Endothelial cell of umbilical vein (primary cell): Measurements from ENCODE around the gene ETS1. TPM values are rescaled to one million over a fixed set of nuclear protein-coding genes. Genes with fewer than 3 reads are reported as not detected.

Source experiments
- BruUV-seq: library from RNA; stranded (reverse); fragments of 400-500 nt; replicated peaks from 2 replicates; lab custom pipeline; 2021; lab: Mats Ljungman, UMichigan
- CTCF ChIA-PET: fragments of 300-600, 350-600 bp; sonication (Branson Sonifier 250); formaldehyde crosslinking; loops from one replicate; lab custom pipeline; 2021; ENCODE audit warnings: antibody characterized with exemption, inconsistent platforms; lab: Charles Lee
- POLR2A ChIA-PET: fragments of 300-600, 350-600 bp; sonication (Branson Sonifier 250); formaldehyde crosslinking; loops from one replicate; lab custom pipeline; 2021; ENCODE audit warnings: antibody characterized with exemption, inconsistent platforms; lab: Charles Lee
- DNase-seq: peaks from one replicate; pipeline ENCODE4 v3.0.0-alpha.2; 2011; ENCODE audit warnings: low read depth, low spot score
- FAIRE-seq: peaks from 2 replicates; lab custom pipeline; 2011; peaks lifted over from hg19 to GRCh38; lab: Jason Lieb, UNC
- H2AFZ ChIP-seq: 2 replicates; pipeline ENCODE4 v1.6.0; 2012; ENCODE audit warnings: low read depth, low read length, control low read depth, inconsistent platforms
- H3K27ac ChIP-seq: 2 replicates; pipeline ENCODE4 v1.5.1; 2011; ENCODE audit warnings: low read depth, mild to moderate bottlenecking, control low read depth, low read length, moderate library complexity; ENCODE audit not compliant: insufficient read depth
- H3K27me3 ChIP-seq, 2 experiments: 2 replicates each; pipeline versions ENCODE4 v1.6.0 to v1.6.1; 2011; ENCODE audit warnings: low read length in 2 of 2, mixed read lengths in 1 of 2; ENCODE audit not compliant: control insufficient read depth in 2 of 2, insufficient read depth in 2 of 2
- H3K36me3 ChIP-seq, 2 experiments: 2 replicates in 1 of 2; 3 replicates in 1 of 2; pipeline ENCODE4 v1.5.1; 2011; ENCODE audit warnings: low read length in 2 of 2, mild to moderate bottlenecking in 1 of 2, moderate library complexity in 1 of 2; ENCODE audit not compliant: control insufficient read depth in 2 of 2, insufficient read depth in 2 of 2; ENCODE audit errors: extremely low read depth in 1 of 2
- H3K4me1 ChIP-seq: 3 replicates; pipeline ENCODE4 v1.5.1; 2011; ENCODE audit warnings: mild to moderate bottlenecking, low read length; ENCODE audit not compliant: control insufficient read depth, insufficient read depth; ENCODE audit errors: extremely low read depth
- H3K4me2 ChIP-seq: 2 replicates; pipeline ENCODE4 v1.6.1; 2011; ENCODE audit warnings: low read length, control low read depth, mixed read lengths; ENCODE audit not compliant: insufficient read depth
- H3K4me3 ChIP-seq, 3 experiments: fragments of 200-600 bp in 1 of 3; sonication (generic), shearing (Covaris generic) in 1 of 3; replicated peaks in 1 of 3; 2 replicates each; pipeline ENCODE4 v1.5.1; 2011 to 2016; ENCODE audit warnings: control low read depth in 3 of 3, low read length in 3 of 3, mild to moderate bottlenecking in 2 of 3, inconsistent platforms in 1 of 3, low read depth in 1 of 3, moderate library complexity in 1 of 3; ENCODE audit not compliant: insufficient read depth in 1 of 3
- H3K79me2 ChIP-seq: 2 replicates; pipeline ENCODE4 v1.6.0; 2012; ENCODE audit warnings: low read length, inconsistent platforms; ENCODE audit not compliant: control insufficient read depth, insufficient read depth
- H3K9ac ChIP-seq: replicated peaks from 2 replicates; pipeline ENCODE3; 2011; ENCODE audit warnings: low read length, control low read depth; ENCODE audit not compliant: insufficient read depth; ENCODE audit errors: extremely low read depth
- H3K9me1 ChIP-seq: replicated peaks from 3 replicates; pipeline ENCODE4 v1.6.0; 2011; ENCODE audit warnings: mild to moderate bottlenecking, low read length; ENCODE audit not compliant: control insufficient read depth, insufficient read depth; ENCODE audit errors: extremely low read depth
- H3K9me3 ChIP-seq: replicated peaks from 2 replicates; pipeline ENCODE4 v1.5.1; 2012; ENCODE audit warnings: low read length, inconsistent platforms; ENCODE audit not compliant: control insufficient read depth, insufficient read depth
- H4K20me1 ChIP-seq: replicated peaks from 2 replicates; pipeline ENCODE3; 2011; ENCODE audit warnings: mild to moderate bottlenecking, low read length; ENCODE audit not compliant: control insufficient read depth, insufficient read depth; ENCODE audit errors: extremely low read depth
- EZH2 ChIP-seq: IDR thresholded peaks from 2 replicates; pipeline ENCODE4 v1.6.1; 2012; ENCODE audit warnings: borderline replicate concordance, low read depth, mild to moderate bottlenecking, moderate library complexity, low read length, inconsistent platforms; ENCODE audit not compliant: severe bottlenecking
- FOS ChIP-seq: IDR thresholded peaks from 2 replicates; pipeline ENCODE4 v1.6.1; 2011; ENCODE audit warnings: mild to moderate bottlenecking, low read length, moderate library complexity, borderline replicate concordance; ENCODE audit not compliant: insufficient read depth
- GATA2 ChIP-seq: IDR thresholded peaks from 2 replicates; pipeline ENCODE4 v1.7.0; 2011; ENCODE audit warnings: low read depth, mild to moderate bottlenecking, moderate library complexity, mixed read lengths, low read length; ENCODE audit not compliant: insufficient read length, insufficient read depth
- JUN ChIP-seq: IDR thresholded peaks from 2 replicates; pipeline ENCODE4 v1.6.1; 2011; ENCODE audit warnings: borderline replicate concordance, low read depth; ENCODE audit not compliant: insufficient read length, insufficient read depth
- MYC ChIP-seq: IDR thresholded peaks from one replicate; pipeline ENCODE4 v1.6.1; 2011; ENCODE audit warnings: mild to moderate bottlenecking, low read depth, low read length
- POLR2A ChIP-seq: IDR thresholded peaks from 2 replicates; pipeline ENCODE4 v1.6.1; 2012; ENCODE audit warnings: low read depth, mild to moderate bottlenecking, control low read depth, low read length
- POLR2AphosphoS5 ChIP-seq: IDR thresholded peaks from 2 replicates; pipeline ENCODE4 v1.6.1; 2012; ENCODE audit warnings: low read depth, mild to moderate bottlenecking, control low read depth, low read length, moderate library complexity; ENCODE audit not compliant: insufficient read depth
- dilution Hi-C: fragments of 300-500 bp; cut with MboI; formaldehyde crosslinking; loops from one replicate; pipeline ENCODE4 v1.15.0; 2019; ENCODE audit warnings: low sequenced_read_pairs; ENCODE audit not compliant: extremely low pct_ligation_motif_present
- intact Hi-C: fragments of 100-400 bp; cut with micrococcal nuclease; formaldehyde crosslinking; loops from one replicate; pipeline ENCODE4 v1.10.0; 2022
- polyA plus RNA-seq, 4 experiments: library from polyadenylated mRNA; depleted of rRNA in 3 of 4; stranded (reverse) in 3 of 4; unstranded in 1 of 4; fragments of >200 nt; gene quantifications; 2 replicates each; pipeline versions ENCODE4 v1.2.1 to v1.2.3, GENCODE V29; 2011 to 2012; ENCODE audit warnings: missing spikeins in 1 of 4
- total RNA-seq: library from RNA; stranded (reverse); gene quantifications from 2 replicates; pipeline ENCODE4 v1.2.3, GENCODE V29; 2021
- TF ChIP-seq, protein P1 (sequence below): IDR thresholded peaks from 2 replicates; pipeline ENCODE4 v1.6.1; 2011; ENCODE audit not compliant: insufficient read depth, insufficient read length
- TF ChIP-seq, protein P2 (sequence below), 2 donors: IDR thresholded peaks; 1 replicate in 1 of 2; 2 replicates in 1 of 2; pipeline ENCODE4 v1.5.1; 2011; ENCODE audit warnings: low read length in 2 of 2, mild to moderate bottlenecking in 2 of 2, moderate library complexity in 2 of 2, control low read depth in 1 of 2, inconsistent platforms in 1 of 2, low read depth in 1 of 2; ENCODE audit not compliant: insufficient read depth in 1 of 2; ENCODE audit errors: extremely low read depth in 1 of 2

ETS1 gene
- total and polyA plus RNA-seq, 2 donors (not counting 3 experiments of a cell fraction or from before 2014, with no cell fraction given): 34.2 to 115 TPM

DNA sequence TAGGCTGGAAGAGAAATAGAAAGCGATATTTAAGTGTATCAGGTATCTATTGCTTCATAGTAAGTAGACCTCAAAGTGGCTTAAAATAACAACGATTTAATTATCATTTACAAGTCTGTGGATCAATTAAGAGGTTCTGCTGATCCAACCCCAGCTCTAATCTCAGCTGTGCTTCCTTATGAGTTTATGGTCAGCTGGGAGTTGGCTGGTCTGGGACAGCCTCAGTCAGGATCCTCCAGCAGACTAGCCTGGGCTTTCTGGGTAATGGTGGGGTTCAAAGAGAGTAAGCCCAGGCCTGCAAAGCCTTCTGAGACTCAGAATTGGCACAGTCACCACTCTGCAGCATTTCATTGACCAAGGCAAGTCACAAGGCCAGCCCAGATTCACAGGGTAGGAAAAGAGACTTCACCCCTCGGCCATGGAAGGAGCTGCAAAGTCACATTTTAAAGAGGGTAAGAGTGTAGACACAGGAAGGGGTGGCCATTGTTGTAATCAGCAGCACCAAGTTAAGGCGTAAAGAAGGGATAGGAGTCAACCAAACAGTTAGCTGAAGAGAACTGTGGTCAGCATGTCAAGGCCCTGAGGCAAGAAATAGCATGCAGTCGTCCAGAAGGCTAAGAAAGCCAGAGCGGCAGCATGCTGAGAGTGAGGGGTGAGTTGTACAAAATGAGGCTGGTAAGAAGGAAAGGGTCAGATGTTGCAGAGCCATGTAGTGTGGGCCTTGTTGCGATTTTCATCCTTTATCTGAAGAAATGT, 168.2 kb downstream of the ETS1 start:
- POLR2A ChIA-PET: no interaction called here
- DNase-seq: no peak

More for the DNA sequence above, 168.2 kb downstream of the ETS1 start:
- Histone ChIP-seq H3K9me3 (no peaks in the 10 kb centered on the region), H3K9me1 (no peaks in the 10 kb centered on the region), H3K9ac (no peak overlapping the region), H3K79me2 (no peaks in the 10 kb centered on the region), H4K20me1 (no peaks in the 10 kb centered on the region), H3K27ac (no peak overlapping the region), H3K27me3 (no peaks in the 10 kb centered on the region), H2AFZ (no peak overlapping the region), H3K4me3 (no peak overlapping the region), H3K36me3 (no peaks in the 10 kb centered on the region), H3K4me2 (no peak overlapping the region), H3K4me1 (no peaks in the 10 kb centered on the region)
- FAIRE-seq: no peak
- CTCF ChIA-PET: interaction anchor here (1.7 kb wide), 1 partner anchor 15 kb away, joined by 3 read pairs; no protein-coding TSS in a partner anchor
- TF ChIP-seq EZH2 (no peak), POLR2AphosphoS5 (no peak), MYC (no peak), POLR2A (no peak), JUN (no peak), FOS (no peak), GATA2 (no peak)
- TF ChIP-seq, protein P1, sequence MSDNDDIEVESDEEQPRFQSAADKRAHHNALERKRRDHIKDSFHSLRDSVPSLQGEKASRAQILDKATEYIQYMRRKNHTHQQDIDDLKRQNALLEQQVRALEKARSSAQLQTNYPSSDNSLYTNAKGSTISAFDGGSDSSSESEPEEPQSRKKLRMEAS: no peak
- TF ChIP-seq, protein P2, sequence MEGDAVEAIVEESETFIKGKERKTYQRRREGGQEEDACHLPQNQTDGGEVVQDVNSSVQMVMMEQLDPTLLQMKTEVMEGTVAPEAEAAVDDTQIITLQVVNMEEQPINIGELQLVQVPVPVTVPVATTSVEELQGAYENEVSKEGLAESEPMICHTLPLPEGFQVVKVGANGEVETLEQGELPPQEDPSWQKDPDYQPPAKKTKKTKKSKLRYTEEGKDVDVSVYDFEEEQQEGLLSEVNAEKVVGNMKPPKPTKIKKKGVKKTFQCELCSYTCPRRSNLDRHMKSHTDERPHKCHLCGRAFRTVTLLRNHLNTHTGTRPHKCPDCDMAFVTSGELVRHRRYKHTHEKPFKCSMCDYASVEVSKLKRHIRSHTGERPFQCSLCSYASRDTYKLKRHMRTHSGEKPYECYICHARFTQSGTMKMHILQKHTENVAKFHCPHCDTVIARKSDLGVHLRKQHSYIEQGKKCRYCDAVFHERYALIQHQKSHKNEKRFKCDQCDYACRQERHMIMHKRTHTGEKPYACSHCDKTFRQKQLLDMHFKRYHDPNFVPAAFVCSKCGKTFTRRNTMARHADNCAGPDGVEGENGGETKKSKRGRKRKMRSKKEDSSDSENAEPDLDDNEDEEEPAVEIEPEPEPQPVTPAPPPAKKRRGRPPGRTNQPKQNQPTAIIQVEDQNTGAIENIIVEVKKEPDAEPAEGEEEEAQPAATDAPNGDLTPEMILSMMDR (IDR thresholded peaks at IDR 0.05; ENCODE audit: extremely low read depth in 1 of 2, insufficient read depth in 1 of 2, low read depth in 1 of 2, low read length in 2 of 2): no peak
- no TSS peak for BruUV-seq
- intact Hi-C loops: no loop called here
- dilution Hi-C loops: no loop called here
